ENCODE data around the gene PTH2.
A peak's percentile ranks its signal among the peaks of the same experiment; 100 is the strongest.

PTH2 gene

GRCh38 chr19:49409441-49410029, 13.7 kb downstream of the PTH2 start:
- no peak for DNase-seq

GRCh38 chr19:49408816-49409440, 14.3 kb downstream of the PTH2 start:
- no peak for DNase-seq

GRCh38 chr19:49407482-49408015, 15.7 kb downstream of the PTH2 start:
- DNase-seq, result no peak

- no peak for DNase-seq
Measured at GRCh38 chr19:49407079-49407478, 16.2 kb downstream of the PTH2 start.

GRCh38 chr19:49403404-49404187, 19.6 kb downstream of the PTH2 start:
- no peak for DNase-seq

- DNase-seq, result no peak
Measured at GRCh38 chr19:49400029-49400428, 23.2 kb downstream of the PTH2 start.

GRCh38 chr19:49398931-49399330, 24.3 kb downstream of the PTH2 start:
- no peak for DNase-seq

GRCh38 chr19:49398001-49398615, 25.1 kb downstream of the PTH2 start:
- no peak for DNase-seq

- DNase-seq, result no peak
Measured at GRCh38 chr19:49396738-49397505, 26.3 kb downstream of the PTH2 start.

GRCh38 chr19:49395581-49396407, 27.4 kb downstream of the PTH2 start:
- DNase-seq, result no peak

GRCh38 chr19:49393881-49394280, 29.4 kb downstream of the PTH2 start:
- no peak for DNase-seq

GRCh38 chr19:49391581-49392399, 31.5 kb downstream of the PTH2 start:
- peak; percentile 46 for DNase-seq

GRCh38 chr19:49390929-49391359, 32.3 kb downstream of the PTH2 start:
- DNase-seq, result no peak

- no peak for DNase-seq
Measured at GRCh38 chr19:49390131-49390928, 32.9 kb downstream of the PTH2 start.

GRCh38 chr19:49389406-49389805, 33.8 kb downstream of the PTH2 start:
- no peak for DNase-seq

GRCh38 chr19:49387936-49388372, 35.3 kb downstream of the PTH2 start, which contains the start of gene KASH5:
Gene KASH5 (plus strand): TSS chr19:49388249. CDS start chr19:49390884, 2,635 bp downstream.
- no peak for DNase-seq

GRCh38 chr19:49383599-49383998, 39.6 kb downstream of the PTH2 start:
- DNase-seq, result no peak

GRCh38 chr19:49382639-49383038, 40.6 kb downstream of the PTH2 start:
- DNase-seq, result no peak

- DNase-seq, result no peak
Measured at GRCh38 chr19:49380391-49380790, 42.9 kb downstream of the PTH2 start.

- no peak for DNase-seq
Measured at GRCh38 chr19:49378512-49378911, 44.7 kb downstream of the PTH2 start.
